BLaER1 treated with 17β-estradiol and CSF1 and Interleukin-3, amounts not matched to agents 10 nM and 100 nM (cell line): ENCODE data around the gene IFI16.
"Not testable (repeated sequence)": the region's sequence is repeated elsewhere in the genome, so short reads cannot be mapped to it uniquely, and the experiment has no call there.

ENCODE experiments used
- H3K27ac ChIP-seq, 11 experiments: shearing (Covaris generic); formaldehyde crosslinking; 2 replicates each; pipeline ENCODE4 v1.8.1; 2022
- H3K27me3 ChIP-seq, 11 experiments: shearing (Covaris generic); formaldehyde crosslinking; 2 replicates each; pipeline ENCODE4 v1.8.1; 2022
- H3K36me3 ChIP-seq, 11 experiments: shearing (Covaris generic); formaldehyde crosslinking; 2 replicates each; pipeline ENCODE4 v1.8.1; 2022
- H3K4me1 ChIP-seq, 10 experiments: shearing (Covaris generic); formaldehyde crosslinking; 2 replicates each; pipeline ENCODE4 v1.8.1; 2022
- H3K4me2 ChIP-seq, 11 experiments: shearing (Covaris generic); formaldehyde crosslinking; 2 replicates each; pipeline ENCODE4 v1.8.1; 2022
- H3K4me3 ChIP-seq, 10 experiments: shearing (Covaris generic); formaldehyde crosslinking; 2 replicates each; pipeline ENCODE4 v1.8.1; 2022
- H3K9ac ChIP-seq, 11 experiments: shearing (Covaris generic); formaldehyde crosslinking; 2 replicates each; pipeline ENCODE4 v1.8.1; 2022
- H3K9me3 ChIP-seq, 11 experiments: shearing (Covaris generic); formaldehyde crosslinking; replicated peaks in 1 of 11; 2 replicates each; pipeline ENCODE4 v1.8.1; 2022
- H4K20me1 ChIP-seq, 11 experiments: shearing (Covaris generic); formaldehyde crosslinking; 2 replicates each; pipeline ENCODE4 v1.8.1; 2022
- Cebpa-rat ChIP-seq, 11 experiments: shearing (Covaris generic); IDR thresholded peaks; 2 replicates each; pipeline ENCODE4 v1.8.1; 2022

The IFI16 gene

GRCh38 chr1:159005161-159005560 is 4.5 kb upstream of the IFI16 start:
- no peak overlapping the region; a peak in 2 of 22 replicates for H3K9ac ChIP-seq
- no peak for TF ChIP-seq Cebpa-rat (IDR thresholded peaks at IDR 0.05)
- no peaks in the 10 kb centered on the region for H3K36me3 ChIP-seq
- H3K4me2 ChIP-seq, result peak overlapping the region; percentile 44 to 93 (median 64); a peak in 21 of 22 replicates
- no peaks in the 10 kb centered on the region for H3K27me3 ChIP-seq
- H3K27ac ChIP-seq, result peak overlapping the region in 9 of 11 experiments; percentile 10 to 71 (median 60); a peak in 17 of 22 replicates
- peaks cover 0 to 4% (median 0%) of the 10 kb centered on the region in 11 experiments; a peak in 2 of 22 replicates for H3K9me3 ChIP-seq
- H3K4me3 ChIP-seq, result peak overlapping the region in 1 of 10 experiments; percentile 15; a peak in 1 of 20 replicates
- H4K20me1 ChIP-seq, result no peaks in the 10 kb centered on the region
- peaks cover 29 to 86% (median 43%) of the 10 kb centered on the region in 10 experiments for H3K4me1 ChIP-seq

- Histone ChIP-seq H3K9ac (peak overlapping the region in 4 of 11 experiments; percentile 13 to 68 (median 46); a peak in 6 of 22 replicates), H3K4me3 (peak overlapping the region in 3 of 10 experiments; percentile 15 to 37 (median 23); a peak in 4 of 20 replicates)
Observed at GRCh38 chr1:159005676-159006075, 4.0 kb upstream of the IFI16 start.

DNA sequence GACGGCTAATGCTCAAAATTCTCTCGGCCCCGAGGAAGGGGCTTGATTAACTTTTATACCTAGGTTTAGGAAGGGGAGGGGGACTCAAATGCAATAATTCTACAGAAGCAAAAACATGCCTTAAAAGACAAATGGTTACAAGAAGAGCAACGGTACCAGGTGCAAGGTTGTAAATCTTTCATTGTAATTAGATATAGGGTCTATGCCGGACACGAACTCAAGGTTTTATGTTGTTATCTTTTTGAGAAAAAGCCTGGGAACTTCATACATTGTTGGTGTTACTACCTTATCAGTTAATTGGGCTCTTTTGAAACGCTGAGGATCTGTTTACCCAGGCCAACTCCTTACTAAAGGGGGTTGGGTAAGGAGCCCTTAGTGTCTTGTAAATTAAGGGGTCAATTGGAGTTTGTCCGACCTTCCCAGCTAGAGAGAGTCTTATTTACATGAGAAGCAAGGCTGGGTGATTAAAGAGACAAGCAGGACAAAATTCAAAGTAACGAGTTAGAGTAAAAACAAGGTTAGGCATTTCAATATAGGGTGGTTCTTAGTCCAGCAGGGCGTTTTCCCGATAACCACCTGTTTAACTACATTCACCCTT is 3.4 kb upstream of the IFI16 start:
- Histone ChIP-seq H3K9ac (peak overlapping the region in 4 of 11 experiments; percentile 13 to 68 (median 46); a peak in 6 of 22 replicates), H3K4me1 (peaks cover 24 to 75% (median 34%) of the 10 kb centered on the region in 10 experiments), H3K4me3 (peak overlapping the region in 3 of 10 experiments; percentile 15 to 37 (median 23); a peak in 3 of 20 replicates), H3K4me2 (peak overlapping the region; percentile 44 to 93 (median 64)), H3K27ac (peak overlapping the region in 8 of 11 experiments; percentile 31 to 71 (median 64); a peak in 15 of 22 replicates)
- H3K9me3 ChIP-seq, H3K27me3 ChIP-seq, H3K36me3 ChIP-seq, H4K20me1 ChIP-seq: not testable (repeated sequence)

More at GRCh38 chr1:159005676-159006075, 4.0 kb upstream of the IFI16 start:
- Histone ChIP-seq H3K27ac (peak overlapping the region in 9 of 11 experiments; percentile 10 to 71 (median 60); a peak in 17 of 22 replicates), H3K4me1 (peaks cover 25 to 81% (median 39%) of the 10 kb centered on the region in 10 experiments), H3K9me3 (peaks cover 0 to 4% (median 0%) of the 10 kb centered on the region in 11 experiments; a peak in 2 of 22 replicates), H3K36me3 (no peaks in the 10 kb centered on the region), H4K20me1 (no peaks in the 10 kb centered on the region), H3K4me2 (peak overlapping the region; percentile 44 to 93 (median 64)), H3K27me3 (no peaks in the 10 kb centered on the region)
- no peak for TF ChIP-seq Cebpa-rat (IDR thresholded peaks at IDR 0.05)

GRCh38 chr1:159007726-159008125 is 2.0 kb upstream of the IFI16 start:
- H3K9ac ChIP-seq, result no peak overlapping the region
- no peaks in the 10 kb centered on the region for H3K27me3 ChIP-seq
- H4K20me1 ChIP-seq, result no peaks in the 10 kb centered on the region
- TF ChIP-seq Cebpa-rat (IDR thresholded peaks at IDR 0.05), result no peak
- peaks cover 0 to 4% (median 0%) of the 10 kb centered on the region in 11 experiments; a peak in 2 of 22 replicates for H3K9me3 ChIP-seq
- H3K4me1 ChIP-seq, result peaks cover 29 to 62% (median 39%) of the 10 kb centered on the region in 10 experiments
- peaks cover 0 to 5% (median 0%) of the 10 kb centered on the region in 11 experiments; a peak in 3 of 22 replicates for H3K36me3 ChIP-seq
- H3K4me2 ChIP-seq, result peak overlapping the region in 5 of 11 experiments; percentile 0 to 93 (median 89); a peak in 7 of 22 replicates
- H3K27ac ChIP-seq, result peak overlapping the region in 3 of 11 experiments; percentile 94 to 99 (median 95); a peak in 5 of 22 replicates
- H3K4me3 ChIP-seq, result peak overlapping the region in 1 of 10 experiments; percentile 15; a peak in 1 of 20 replicates

GRCh38 chr1:159008744-159009188 is 941 bp upstream of the IFI16 start:
- peak overlapping the region; percentile 83 to 99 (median 94); a peak in 21 of 22 replicates for H3K27ac ChIP-seq
- no peak for TF ChIP-seq Cebpa-rat (IDR thresholded peaks at IDR 0.05)
- H3K36me3 ChIP-seq, result peaks cover 7 to 15% (median 8%) of the 10 kb centered on the region in 11 experiments; a peak in 18 of 22 replicates
- H3K4me2 ChIP-seq, result peak overlapping the region; percentile 70 to 93 (median 83)
- H3K4me3 ChIP-seq, result peak overlapping the region in 8 of 10 experiments; percentile 72 to 90 (median 80); a peak in 11 of 20 replicates
- H3K9ac ChIP-seq, result peak overlapping the region in 10 of 11 experiments; percentile 21 to 96 (median 91); a peak in 16 of 22 replicates
- peaks cover 0 to 13% (median 8%) of the 10 kb centered on the region in 11 experiments; a peak in 13 of 22 replicates for H3K9me3 ChIP-seq
- no peaks in the 10 kb centered on the region for H3K27me3 ChIP-seq
- peaks cover 40 to 62% (median 47%) of the 10 kb centered on the region in 10 experiments for H3K4me1 ChIP-seq
- H4K20me1 ChIP-seq, result no peaks in the 10 kb centered on the region

GRCh38 chr1:159009287-159009686 is 420 bp upstream of the IFI16 start:
- Histone ChIP-seq H3K4me3 (peak overlapping the region; percentile 72 to 90 (median 78)), H3K4me2 (peak overlapping the region; percentile 70 to 93 (median 83)), H3K27ac (peak overlapping the region; percentile 83 to 99 (median 94)), H3K9ac (peak overlapping the region; percentile 84 to 96 (median 90)), H3K36me3 (peaks cover 12 to 20% (median 13%) of the 10 kb centered on the region in 11 experiments; a peak in 21 of 22 replicates), H4K20me1 (no peaks in the 10 kb centered on the region), H3K27me3 (no peaks in the 10 kb centered on the region), H3K9me3 (peaks cover 0 to 18% (median 14%) of the 10 kb centered on the region in 11 experiments; a peak in 18 of 22 replicates), H3K4me1 (peaks cover 45 to 66% (median 52%) of the 10 kb centered on the region in 10 experiments)
- TF ChIP-seq Cebpa-rat (IDR thresholded peaks at IDR 0.05), result no peak

- Histone ChIP-seq H3K36me3 (peaks cover 21 to 31% (median 23%) of the 10 kb centered on the region in 11 experiments; a peak in 21 of 22 replicates), H3K4me2 (peak overlapping the region; percentile 70 to 93 (median 83); a peak in 20 of 22 replicates), H3K9me3 (peaks cover 0 to 28% (median 22%) of the 10 kb centered on the region in 11 experiments; a peak in 18 of 22 replicates), H3K27me3 (no peaks in the 10 kb centered on the region), H3K4me1 (peaks cover 50 to 70% (median 61%) of the 10 kb centered on the region in 10 experiments), H4K20me1 (no peaks in the 10 kb centered on the region), H3K9ac (peak overlapping the region; percentile 84 to 96 (median 90)), H3K27ac (peak overlapping the region; percentile 83 to 99 (median 94)), H3K4me3 (peak overlapping the region; percentile 72 to 90 (median 78))
- no peak for TF ChIP-seq Cebpa-rat (IDR thresholded peaks at IDR 0.05)
Observed at GRCh38 chr1:159010391-159010790, 684 bp downstream of the IFI16 start.

- H3K27ac ChIP-seq, result peak overlapping the region; percentile 83 to 99 (median 94)
- peak overlapping the region; percentile 72 to 90 (median 78) for H3K4me3 ChIP-seq
- H3K4me2 ChIP-seq, result peak overlapping the region; percentile 66 to 93 (median 83)
- H4K20me1 ChIP-seq, H3K27me3 ChIP-seq: not testable (repeated sequence)
- peak overlapping the region; percentile 84 to 96 (median 90) for H3K9ac ChIP-seq
- peaks cover 0 to 28% (median 22%) of the 10 kb centered on the region in 11 experiments; a peak in 18 of 22 replicates for H3K9me3 ChIP-seq
- peaks cover 49 to 68% (median 59%) of the 10 kb centered on the region in 10 experiments for H3K4me1 ChIP-seq
- peaks cover 22 to 34% (median 26%) of the 10 kb centered on the region in 11 experiments; a peak in 21 of 22 replicates for H3K36me3 ChIP-seq
Observed at GRCh38 chr1:159011001-159011400, 1.3 kb downstream of the IFI16 start.
